Neutrophil (primary cell): Measurements from ENCODE around the gene MTG2.

Experiments
- H3K27ac ChIP-seq: fragments of 200-600 bp; sonication (generic); 2 replicates; pipeline ENCODE4 v1.5.1; 2016; ENCODE audit warnings: mild to moderate bottlenecking, moderate library complexity
- H3K27me3 ChIP-seq: fragments of 200-600 bp; sonication (generic); 2 replicates; pipeline ENCODE4 v1.6.0; 2016; ENCODE audit warnings: mild to moderate bottlenecking
- H3K36me3 ChIP-seq: fragments of 200-600 bp; sonication (generic); 2 replicates; pipeline ENCODE4 v1.5.1; 2017
- H3K4me1 ChIP-seq, 2 experiments: fragments of 200-600 bp in 1 of 2; sonication (generic) in 1 of 2; 1 replicate in 1 of 2; 2 replicates in 1 of 2; pipeline versions ENCODE4 v1.5.1 to v1.6.1; 2013 to 2016; ENCODE audit warnings: low read depth in 1 of 2, low read length in 1 of 2, mild to moderate bottlenecking in 1 of 2, moderate library complexity in 1 of 2; ENCODE audit not compliant: control insufficient read depth in 1 of 2, insufficient read depth in 1 of 2
- H3K4me3 ChIP-seq, 2 experiments: fragments of 200-600 bp in 1 of 2; sonication (generic) in 1 of 2; 1 replicate in 1 of 2; 2 replicates in 1 of 2; pipeline ENCODE4 v1.5.1; 2013 to 2016; ENCODE audit warnings: low read depth in 1 of 2, low read length in 1 of 2, mild to moderate bottlenecking in 1 of 2, moderate library complexity in 1 of 2
- H3K9me3 ChIP-seq: fragments of 200-600 bp; sonication (generic); 2 replicates; pipeline ENCODE4 v1.5.1; 2016
- TF ChIP-seq, protein P1 (sequence below): fragments of 200-600 bp; sonication (generic); IDR thresholded peaks from 2 replicates; pipeline ENCODE4 v1.5.1; 2016; ENCODE audit warnings: antibody characterized with exemption

Gene MTG2

DNA sequence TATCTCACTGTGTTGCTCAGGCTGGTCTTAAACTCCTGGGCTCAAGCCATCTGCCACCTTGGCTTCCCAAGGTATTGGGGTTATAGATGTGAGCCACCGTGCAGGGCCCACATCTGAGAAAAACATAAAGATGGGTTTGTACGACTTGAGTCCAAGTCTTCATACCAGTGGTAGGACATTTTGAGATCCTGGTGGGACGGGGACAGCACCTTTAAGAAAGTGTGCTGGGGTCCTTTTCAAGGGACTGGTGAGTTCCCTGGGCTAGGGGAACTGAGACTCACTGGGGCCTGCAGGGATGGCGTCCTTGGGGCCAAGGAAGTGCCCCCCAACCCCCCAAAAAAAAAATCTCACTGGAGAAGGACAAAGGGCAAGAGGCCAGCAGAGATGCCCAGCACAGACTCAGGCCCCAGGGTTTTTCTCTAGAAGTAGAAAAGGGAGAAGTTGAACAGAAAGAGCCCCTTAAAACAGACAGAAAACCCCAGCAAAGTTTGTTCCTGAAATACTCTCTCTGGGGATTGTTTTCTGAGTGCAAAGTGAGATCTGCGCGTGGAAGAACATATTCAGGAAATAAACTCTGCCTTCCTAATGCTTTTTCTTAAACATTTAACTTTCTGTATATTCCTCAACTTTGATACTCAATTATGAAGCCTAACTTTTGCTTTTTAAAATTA lies 66.2 kb downstream of the MTG2 start:
- Histone ChIP-seq H3K27ac (peak overlapping the region; percentile 7), H3K4me1 (peaks cover 15 to 31% of the 10 kb centered on the region in 2 experiments), H3K4me3 (no peak overlapping the region), H3K27me3 (no peaks in the 10 kb centered on the region), H3K9me3 (no peaks in the 10 kb centered on the region), H3K36me3 (peaks cover 45% of the 10 kb centered on the region)
- TF ChIP-seq, protein P1, sequence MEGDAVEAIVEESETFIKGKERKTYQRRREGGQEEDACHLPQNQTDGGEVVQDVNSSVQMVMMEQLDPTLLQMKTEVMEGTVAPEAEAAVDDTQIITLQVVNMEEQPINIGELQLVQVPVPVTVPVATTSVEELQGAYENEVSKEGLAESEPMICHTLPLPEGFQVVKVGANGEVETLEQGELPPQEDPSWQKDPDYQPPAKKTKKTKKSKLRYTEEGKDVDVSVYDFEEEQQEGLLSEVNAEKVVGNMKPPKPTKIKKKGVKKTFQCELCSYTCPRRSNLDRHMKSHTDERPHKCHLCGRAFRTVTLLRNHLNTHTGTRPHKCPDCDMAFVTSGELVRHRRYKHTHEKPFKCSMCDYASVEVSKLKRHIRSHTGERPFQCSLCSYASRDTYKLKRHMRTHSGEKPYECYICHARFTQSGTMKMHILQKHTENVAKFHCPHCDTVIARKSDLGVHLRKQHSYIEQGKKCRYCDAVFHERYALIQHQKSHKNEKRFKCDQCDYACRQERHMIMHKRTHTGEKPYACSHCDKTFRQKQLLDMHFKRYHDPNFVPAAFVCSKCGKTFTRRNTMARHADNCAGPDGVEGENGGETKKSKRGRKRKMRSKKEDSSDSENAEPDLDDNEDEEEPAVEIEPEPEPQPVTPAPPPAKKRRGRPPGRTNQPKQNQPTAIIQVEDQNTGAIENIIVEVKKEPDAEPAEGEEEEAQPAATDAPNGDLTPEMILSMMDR, result no peak

DNA sequence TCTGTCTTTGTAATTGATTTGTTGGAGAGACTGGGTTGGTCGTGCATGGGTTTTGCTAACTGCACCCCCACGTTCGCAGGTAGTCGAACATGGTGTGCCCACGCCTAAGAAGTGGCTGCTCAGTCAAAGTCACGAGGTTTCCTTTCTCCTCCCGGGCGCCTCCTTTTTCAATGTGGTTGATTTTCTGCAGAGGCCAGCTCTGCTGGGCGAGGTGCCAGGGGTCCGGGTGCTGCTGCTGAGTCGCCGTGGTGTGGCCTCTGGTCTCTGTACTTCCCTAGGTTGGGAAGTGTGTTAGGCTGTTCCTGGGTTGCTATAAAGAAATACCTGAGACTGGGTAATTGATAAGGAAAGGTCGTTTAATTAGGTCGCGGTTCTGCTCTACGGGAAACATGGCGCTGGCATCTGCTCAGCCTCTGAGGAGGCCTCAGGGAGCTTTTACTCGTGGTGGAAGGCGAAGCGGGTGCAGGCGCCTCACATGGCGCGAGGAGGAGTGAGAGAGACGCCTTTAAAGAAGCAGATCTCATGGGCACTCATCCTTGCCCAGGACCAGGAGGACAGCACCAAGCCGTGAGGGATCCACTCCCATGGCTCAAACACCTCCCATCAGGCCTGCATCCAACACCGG lies 69.6 kb downstream of the MTG2 start:
- H3K4me3 ChIP-seq, result no peak overlapping the region
- no peak overlapping the region for H3K27ac ChIP-seq
- no peaks in the 10 kb centered on the region for H3K9me3 ChIP-seq
- no peaks in the 10 kb centered on the region for H3K4me1 ChIP-seq
- no peaks in the 10 kb centered on the region for H3K27me3 ChIP-seq
- TF ChIP-seq, protein P1, result no peak
- peaks cover 48% of the 10 kb centered on the region for H3K36me3 ChIP-seq
